Measurements from ENCODE around the gene MAP2. TPM values are rescaled to one million over a fixed set of nuclear protein-coding genes. Genes with fewer than 3 reads are reported as not detected.

Gene MAP2
- total RNA-seq, 4 donors from 2014 or later = 5.1 to 16.6 (median 7.7) TPM

GRCh38 chr2:209578394-209579001 is 154.7 kb downstream of the MAP2 start:
- no peak for TF ChIP-seq CTCF (IDR thresholded peaks at IDR 0.05; ENCODE audit: low read depth)

- no peak for TF ChIP-seq CTCF (IDR thresholded peaks at IDR 0.05; ENCODE audit: low read depth)
These were observed 155.4 kb downstream of the MAP2 start for GRCh38 chr2:209579230-209579749.

GRCh38 chr2:209581040-209581439 is 157.2 kb downstream of the MAP2 start:
- no peak for TF ChIP-seq CTCF (IDR thresholded peaks at IDR 0.05; ENCODE audit: low read depth)

GRCh38 chr2:209582281-209582680 is 158.4 kb downstream of the MAP2 start:
- no peak for TF ChIP-seq CTCF (IDR thresholded peaks at IDR 0.05; ENCODE audit: low read depth)

- TF ChIP-seq CTCF (IDR thresholded peaks at IDR 0.05; ENCODE audit: low read depth) = no peak
These were observed 160.6 kb downstream of the MAP2 start for GRCh38 chr2:209584472-209584871.

- no peak for TF ChIP-seq CTCF (IDR thresholded peaks at IDR 0.05; ENCODE audit: low read depth)
These were observed 161.1 kb downstream of the MAP2 start for GRCh38 chr2:209584915-209585314.

GRCh38 chr2:209591021-209591420 is 167.2 kb downstream of the MAP2 start:
- TF ChIP-seq CTCF (IDR thresholded peaks at IDR 0.05; ENCODE audit: low read depth) = no peak

Measured in subcutaneous adipose tissue (tissue), 4 donors.